ENCODE measurements around the gene PDK4.

GRCh38 chr7:95589031-95589430 is 7.3 kb downstream of the PDK4 start:
- TF ChIP-seq EZH2 (IDR thresholded peaks at IDR 0.05) (no peak), POLR2AphosphoS5 (IDR thresholded peaks at IDR 0.05; ENCODE audit: borderline replicate concordance, low read depth, low read length) (no peak)
